Activated T-cell treated with anti-CD3 and anti-CD28 coated beads, Interleukin-2, amount 50 U/mL, for 4 hours (primary cell): ENCODE results near the gene VAC14. TPM values are rescaled to one million over a fixed set of nuclear protein-coding genes. Genes with fewer than 3 reads are reported as not detected.
"Not testable (repeated sequence)": the region's sequence is repeated elsewhere in the genome, so short reads cannot be mapped to it uniquely, and the experiment has no call there.

ENCODE experiments used
- ATAC-seq, 2 donors: fragments of 200-7000 bp; cut with Tn5 transposase; one replicate each; pipeline ENCODE4 v1.10.0; 2021
- DNase-seq: peaks from one replicate; pipeline ENCODE4 v3.0.0-alpha.2; 2020
- H3K27me3 Mint-ChIP-seq: one replicate; pipeline ENCODE4 v1.8.0; 2021; ENCODE audit warnings: low read depth, mixed read lengths
- H3K36me3 Mint-ChIP-seq: one replicate; pipeline ENCODE4 v1.8.0; 2022; ENCODE audit warnings: mixed read lengths; ENCODE audit not compliant: insufficient read depth
- H3K4me1 Mint-ChIP-seq: one replicate; pipeline ENCODE4 v1.8.0; 2021; ENCODE audit warnings: low read depth, mixed read lengths
- H3K4me3 Mint-ChIP-seq: one replicate; pipeline ENCODE4 v1.8.0; 2021; ENCODE audit warnings: mild to moderate bottlenecking, moderate library complexity, mixed read lengths
- H3K9me3 Mint-ChIP-seq: one replicate; pipeline ENCODE4 v1.8.0; 2021; ENCODE audit warnings: mixed read lengths
- total RNA-seq, 3 donors: library from RNA; stranded (reverse); gene quantifications; one replicate each; pipeline ENCODE4 v1.2.1, GENCODE V29; 2021

VAC14 gene
- total RNA-seq, 3 donors from 2014 or later = 48.3 to 54.5 (median 49.3) TPM

DNA sequence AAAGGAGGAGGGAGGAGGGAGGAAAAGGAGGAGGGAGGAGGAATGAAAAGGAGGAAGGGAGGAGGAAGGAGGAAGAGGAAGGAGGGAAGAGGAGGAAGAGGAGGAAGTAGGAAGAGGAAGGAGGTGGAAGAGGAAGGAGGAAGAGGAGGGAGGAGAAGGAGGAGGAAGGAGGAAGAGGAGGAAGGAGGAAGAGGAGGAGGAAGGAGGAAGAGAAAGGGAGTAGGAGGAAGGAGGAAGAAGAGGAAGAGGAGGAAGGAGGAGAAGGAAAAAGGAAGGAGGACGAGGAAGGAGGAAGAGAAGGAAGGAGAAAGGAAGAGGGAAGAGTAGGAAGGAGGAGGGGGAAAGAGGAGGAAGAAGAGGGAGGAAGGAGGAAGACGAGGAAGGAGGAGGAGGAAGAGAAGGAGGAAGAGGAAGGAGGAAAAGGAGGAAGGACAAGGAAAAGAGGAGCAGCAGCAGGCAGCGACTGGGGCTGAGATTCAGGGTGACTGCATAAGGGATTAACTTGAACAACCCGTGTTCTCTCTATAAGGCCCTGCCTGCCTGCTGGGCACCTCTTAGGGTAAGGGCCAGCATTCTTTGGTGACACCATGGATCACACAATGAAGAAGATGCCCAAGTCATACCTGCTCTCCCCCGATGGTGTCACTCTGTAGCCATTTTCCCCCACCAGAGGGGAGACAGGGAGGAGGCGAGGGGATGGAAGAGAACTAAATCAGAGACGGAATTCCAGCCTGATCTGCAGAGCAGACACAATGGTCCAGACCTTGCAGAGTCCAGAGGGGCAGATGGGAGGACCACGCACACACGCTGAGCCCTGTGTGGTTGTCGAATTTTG lies 156.0 kb downstream of the VAC14 start:
- no peak for DNase-seq
- no peaks in the 10 kb centered on the region for H3K9me3 Mint-ChIP-seq
- no peaks in the 10 kb centered on the region for H3K4me1 Mint-ChIP-seq
- H3K27me3 Mint-ChIP-seq = no peaks in the 10 kb centered on the region
- H3K36me3 Mint-ChIP-seq = no peaks in the 10 kb centered on the region
- no peak for ATAC-seq
- no peak overlapping the region for H3K4me3 Mint-ChIP-seq

DNA sequence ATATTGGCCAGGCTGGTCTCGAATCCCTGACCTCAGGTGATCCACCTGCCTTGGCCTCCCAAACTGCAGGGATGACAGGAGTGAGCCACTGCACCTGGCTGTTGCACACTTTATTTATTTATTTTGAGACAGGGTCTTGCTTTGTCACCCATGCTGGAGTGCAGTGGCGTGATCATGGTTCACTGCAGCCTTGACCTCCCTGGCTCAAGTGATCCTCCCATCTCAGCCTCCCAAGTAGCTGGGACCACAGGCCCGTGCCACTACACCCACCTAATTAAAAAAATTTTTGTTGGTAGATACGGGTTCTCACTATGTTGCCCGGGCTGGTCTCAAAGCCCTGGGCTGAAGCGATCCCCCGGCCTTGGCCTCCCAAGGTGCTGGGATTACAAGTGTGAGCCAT lies 157.7 kb downstream of the VAC14 start:
- H3K9me3 Mint-ChIP-seq, H3K27me3 Mint-ChIP-seq, DNase-seq, H3K36me3 Mint-ChIP-seq, ATAC-seq, H3K4me3 Mint-ChIP-seq, H3K4me1 Mint-ChIP-seq: not testable (repeated sequence)

GRCh38 chr16:70642633-70643032 lies 158.3 kb downstream of the VAC14 start:
- H3K36me3 Mint-ChIP-seq = no peaks in the 10 kb centered on the region
- DNase-seq = no peak
- no peak overlapping the region for H3K4me3 Mint-ChIP-seq
- no peaks in the 10 kb centered on the region for H3K9me3 Mint-ChIP-seq
- ATAC-seq = no peak
- H3K27me3 Mint-ChIP-seq = no peaks in the 10 kb centered on the region
- no peaks in the 10 kb centered on the region for H3K4me1 Mint-ChIP-seq

DNA sequence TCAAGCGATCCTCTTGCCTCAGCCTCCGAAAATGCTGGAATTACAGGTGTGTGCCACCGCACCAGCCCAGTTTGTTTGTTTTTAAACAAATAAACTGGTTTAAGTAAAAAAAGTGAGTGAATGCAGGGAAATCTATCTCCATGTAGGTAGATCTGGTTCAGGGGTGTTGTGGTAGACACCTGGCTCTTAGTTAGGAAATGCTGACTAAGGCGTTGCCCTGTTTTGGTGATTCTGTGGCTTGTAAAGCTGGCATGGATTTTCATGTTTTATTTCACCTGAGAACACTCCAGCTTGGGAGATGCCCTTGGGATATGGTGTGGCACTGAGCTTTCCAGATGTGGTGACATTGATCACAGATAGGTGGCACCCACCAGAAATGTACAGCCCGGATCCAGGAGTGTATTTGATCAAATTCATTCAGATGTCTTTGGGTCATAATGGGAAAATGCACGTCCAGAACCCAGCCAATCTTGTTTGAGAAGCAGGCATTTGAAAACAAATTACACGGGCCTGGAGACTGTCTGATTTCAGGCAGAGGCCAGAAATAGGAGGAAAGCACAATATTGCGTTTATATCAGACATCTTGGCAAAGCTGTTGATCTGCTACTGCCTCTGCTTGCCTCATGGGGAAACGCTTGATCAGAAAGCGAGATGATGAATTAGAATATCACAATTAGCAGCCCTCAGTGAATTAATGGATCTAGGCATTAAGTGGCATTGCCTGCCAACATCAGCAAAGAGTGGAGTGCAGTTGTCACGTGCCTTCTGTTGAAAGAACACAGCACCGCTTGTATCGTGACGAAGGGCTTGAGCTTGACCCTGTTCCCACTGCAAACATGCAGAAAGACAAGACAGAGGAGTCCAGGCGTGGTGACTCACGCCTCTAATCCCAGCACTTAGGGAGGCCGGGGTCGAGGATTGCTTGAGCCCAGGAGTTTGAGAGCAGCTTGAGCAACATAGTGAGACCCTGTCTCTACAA lies 161.9 kb downstream of the VAC14 start:
- Mint-ChIP-seq H3K9me3 (no peaks in the 10 kb centered on the region), H3K4me1 (no peaks in the 10 kb centered on the region), H3K4me3 (no peak overlapping the region), H3K36me3 (no peaks in the 10 kb centered on the region), H3K27me3 (no peaks in the 10 kb centered on the region)
- ATAC-seq (no peak), DNase-seq (no peak)

Other genes starting within 250 kb of the VAC14 start
- under 1 TPM; 0.13 to 0.24 (median 0.13) TPM for gene IL34, start 154.6 kb downstream of the VAC14 start, total RNA-seq
- 1 to 10 TPM; 1.9 to 7.3 (median 4.3) TPM for gene MTSS2, start 115.1 kb downstream of the VAC14 start, total RNA-seq